Astrocyte (in vitro differentiated cells and primary cell): ENCODE measurements around the gene ATP11C.

Experiments used
- EZH2 ChIP-seq: IDR thresholded peaks from 2 replicates; pipeline ENCODE4 v1.6.1; 2012; ENCODE audit warnings: mild to moderate bottlenecking, low read length, inconsistent platforms; ENCODE audit not compliant: insufficient read depth
- TF ChIP-seq, protein P1 (sequence below): IDR thresholded peaks from 2 replicates; pipeline ENCODE4 v1.5.1; 2011; ENCODE audit warnings: low read depth, mild to moderate bottlenecking, inconsistent platforms, low read length, moderate library complexity; ENCODE audit not compliant: insufficient read depth

DNA sequence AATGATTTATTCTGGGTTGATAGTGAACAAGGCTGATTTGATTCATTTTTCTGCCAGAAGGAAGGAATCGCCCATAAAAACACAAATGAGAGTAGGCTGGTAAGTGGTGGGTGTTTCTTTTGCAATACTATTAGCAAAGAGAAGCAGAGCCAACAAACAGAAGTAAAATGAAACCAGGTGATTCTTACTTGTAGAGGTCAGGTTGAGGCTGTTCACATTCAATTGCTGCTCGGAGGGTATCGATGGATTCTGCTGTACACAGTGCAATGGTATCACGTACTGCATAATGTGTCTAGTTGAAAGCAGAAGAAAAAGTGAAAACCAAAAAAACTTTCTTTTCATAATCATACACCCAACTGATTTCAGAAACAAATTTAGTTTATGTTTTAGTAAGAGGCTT is 130.8 kb downstream of the ATP11C start:
- TF ChIP-seq, protein P1, sequence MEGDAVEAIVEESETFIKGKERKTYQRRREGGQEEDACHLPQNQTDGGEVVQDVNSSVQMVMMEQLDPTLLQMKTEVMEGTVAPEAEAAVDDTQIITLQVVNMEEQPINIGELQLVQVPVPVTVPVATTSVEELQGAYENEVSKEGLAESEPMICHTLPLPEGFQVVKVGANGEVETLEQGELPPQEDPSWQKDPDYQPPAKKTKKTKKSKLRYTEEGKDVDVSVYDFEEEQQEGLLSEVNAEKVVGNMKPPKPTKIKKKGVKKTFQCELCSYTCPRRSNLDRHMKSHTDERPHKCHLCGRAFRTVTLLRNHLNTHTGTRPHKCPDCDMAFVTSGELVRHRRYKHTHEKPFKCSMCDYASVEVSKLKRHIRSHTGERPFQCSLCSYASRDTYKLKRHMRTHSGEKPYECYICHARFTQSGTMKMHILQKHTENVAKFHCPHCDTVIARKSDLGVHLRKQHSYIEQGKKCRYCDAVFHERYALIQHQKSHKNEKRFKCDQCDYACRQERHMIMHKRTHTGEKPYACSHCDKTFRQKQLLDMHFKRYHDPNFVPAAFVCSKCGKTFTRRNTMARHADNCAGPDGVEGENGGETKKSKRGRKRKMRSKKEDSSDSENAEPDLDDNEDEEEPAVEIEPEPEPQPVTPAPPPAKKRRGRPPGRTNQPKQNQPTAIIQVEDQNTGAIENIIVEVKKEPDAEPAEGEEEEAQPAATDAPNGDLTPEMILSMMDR, result no peak
- TF ChIP-seq EZH2, result no peak
